Skin epidermis (tissue), 12 donors: ENCODE data around the gene OR52R1.
"Not testable (repeated sequence)": the region's sequence is repeated elsewhere in the genome, so short reads cannot be mapped to it uniquely, and the experiment has no call there.

ENCODE experiments used
- H3K27ac ChIP-seq, 21 experiments: fragments of 200-600 bp; sonication (generic) in 11 of 21; one replicate each; pipeline ENCODE4 v1.5.0; 2020; ENCODE audit warnings: mild to moderate bottlenecking in 3 of 21, inconsistent platforms in 2 of 21, moderate library complexity in 2 of 21
- H3K4me3 ChIP-seq, 7 experiments: fragments of 200-600 bp; sonication (generic) in 2 of 7; one replicate each; pipeline ENCODE4 v1.5.0; 2020; ENCODE audit warnings: inconsistent platforms in 2 of 7, mild to moderate bottlenecking in 2 of 7, moderate library complexity in 1 of 7

Gene OR52R1

GRCh38 chr11:4804280-4804679, at the start of gene OR52R1:
Gene OR52R1 (minus strand): TSS chr11:4804380. CDS start chr11:4804380, 0 bp downstream.
- Histone ChIP-seq H3K4me3 (no peak within 1 kb of the TSS), H3K27ac (no peak within 1 kb of the TSS)

- H3K4me3 ChIP-seq = no peak overlapping the region
- no peak overlapping the region for H3K27ac ChIP-seq
Observed at GRCh38 chr11:4851033-4851432, 46.9 kb upstream of the OR52R1 start.

DNA sequence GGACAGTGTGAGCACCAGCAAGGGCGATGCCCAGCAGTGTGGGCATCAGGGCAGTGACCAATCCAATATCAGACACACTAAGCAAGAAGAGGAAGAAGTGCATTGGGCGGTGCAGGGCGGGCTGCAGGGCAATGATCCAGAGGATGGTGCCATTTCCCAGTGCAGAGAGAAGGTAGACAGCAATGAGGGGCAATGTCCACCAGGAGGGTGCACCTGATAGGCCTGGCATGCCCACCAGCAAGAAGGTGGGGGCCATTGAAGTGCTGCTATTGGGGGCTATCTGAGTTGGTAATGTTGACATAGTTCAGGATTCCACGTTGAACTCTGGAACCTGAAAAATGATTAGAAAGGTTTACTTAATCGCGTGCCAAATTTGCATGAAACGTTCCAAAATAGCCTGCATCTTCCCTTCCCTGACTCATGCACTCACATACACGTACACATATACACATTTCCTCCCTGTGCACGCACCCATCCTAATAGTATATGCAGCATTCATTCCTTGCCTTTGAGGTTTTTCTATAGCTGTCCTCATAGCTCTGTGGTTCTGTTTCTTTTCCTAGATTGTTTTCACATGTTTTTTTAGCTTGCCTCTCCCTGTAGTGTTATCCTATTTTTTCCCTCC, 44.8 kb upstream of the OR52R1 start, which contains the start of gene OR51S1:
OR51S1 (minus strand) TSS at position 301 of the 625 bp plus-strand sequence; CDS start at position 301, 0 bp downstream.
- H3K4me3 ChIP-seq = no peak within 1 kb of the TSS

DNA sequence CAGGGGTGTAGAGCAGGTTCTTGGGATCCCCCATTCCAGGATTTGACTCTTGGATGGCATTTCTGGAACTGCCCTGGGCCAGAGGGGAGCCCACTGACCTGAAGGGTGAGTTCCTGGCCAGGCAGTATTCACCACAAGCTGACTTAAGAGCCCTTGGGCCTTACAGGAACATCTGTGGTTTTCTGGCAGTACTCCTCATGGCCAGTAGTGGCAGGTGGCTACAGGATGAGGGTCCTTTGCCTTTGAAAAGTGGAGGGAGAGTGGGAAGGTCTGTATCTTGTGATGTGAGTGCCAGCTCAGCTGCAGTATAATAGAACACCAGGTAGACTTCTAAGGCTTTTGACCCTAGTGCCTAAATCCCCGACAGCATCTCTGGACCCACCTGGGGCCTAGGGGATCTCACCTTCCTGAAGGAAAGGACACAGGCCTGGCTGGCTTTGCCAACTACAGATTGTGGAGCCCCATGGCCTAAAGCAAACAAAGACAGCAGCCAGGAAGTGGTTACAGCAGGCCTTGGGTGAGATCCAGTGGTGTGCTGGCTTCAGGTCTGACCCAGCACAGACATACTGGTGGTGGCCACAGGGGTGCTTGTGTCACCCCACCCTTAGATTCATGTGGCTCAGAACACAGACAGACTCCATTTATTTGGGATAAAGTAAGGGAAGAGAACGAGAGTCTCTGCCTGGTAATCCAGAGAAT, 35.8 kb upstream of the OR52R1 start:
- H3K27ac ChIP-seq = no peak overlapping the region
- H3K4me3 ChIP-seq = no peak overlapping the region

More for the DNA sequence above, 44.8 kb upstream of the OR52R1 start, which contains the start of gene OR51S1:
- no peak within 1 kb of the TSS for H3K27ac ChIP-seq

DNA sequence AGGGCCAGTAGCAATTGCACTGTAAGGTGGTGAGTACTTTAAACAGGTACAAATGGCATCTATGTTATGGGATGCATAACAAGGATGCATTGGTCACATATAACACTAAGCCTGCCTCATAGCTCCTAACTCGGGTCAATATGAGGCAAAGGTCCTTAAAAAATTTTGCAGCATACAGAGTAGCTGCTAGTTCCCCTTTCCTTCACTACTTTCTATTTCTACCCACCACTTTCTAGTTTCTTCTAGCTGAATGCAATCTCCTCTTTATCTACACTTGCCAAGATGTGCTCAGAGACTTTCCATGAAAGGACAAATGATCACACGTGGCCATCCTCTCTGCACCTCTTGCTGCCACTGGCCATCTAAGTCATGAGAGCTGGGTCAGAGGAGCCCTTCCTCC, 26.7 kb upstream of the OR52R1 start:
- no peak overlapping the region for H3K27ac ChIP-seq
- no peak overlapping the region for H3K4me3 ChIP-seq

DNA sequence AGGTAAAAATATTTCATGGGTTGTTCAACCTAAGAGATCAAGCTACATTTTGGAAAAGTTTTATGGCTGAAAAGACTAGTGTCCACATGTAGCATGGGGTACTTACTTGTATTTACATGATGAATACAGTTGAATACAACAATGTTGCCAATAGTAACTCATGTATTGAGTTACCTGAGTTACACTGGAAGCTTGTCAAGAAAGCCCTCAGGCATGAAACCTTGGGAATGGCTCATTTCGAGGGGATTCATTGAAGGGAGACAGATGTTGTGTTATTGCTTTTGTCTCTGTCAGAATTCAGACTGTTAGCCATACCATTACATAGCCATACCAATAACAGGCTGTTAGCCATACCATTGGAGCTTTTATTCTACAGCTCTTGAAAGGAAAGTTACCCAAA, 26.2 kb upstream of the OR52R1 start:
- H3K4me3 ChIP-seq = no peak overlapping the region
- no peak overlapping the region for H3K27ac ChIP-seq

- H3K4me3 ChIP-seq = no peak overlapping the region
- no peak overlapping the region for H3K27ac ChIP-seq
Observed at GRCh38 chr11:4826425-4826824, 22.2 kb upstream of the OR52R1 start.

- Histone ChIP-seq H3K27ac (no peak overlapping the region), H3K4me3 (no peak overlapping the region)
Observed at GRCh38 chr11:4825132-4825531, 21.0 kb upstream of the OR52R1 start.

- Histone ChIP-seq H3K4me3 (no peak within 1 kb of the TSS), H3K27ac (no peak within 1 kb of the TSS)
Observed at GRCh38 chr11:4821021-4821420, 16.8 kb upstream of the OR52R1 start, which contains the start of gene OR51F2. Gene OR51F2 (plus strand): TSS chr11:4821321. CDS start chr11:4821422, 101 bp downstream.

GRCh38 chr11:4809246-4809645, 5.1 kb upstream of the OR52R1 start:
- no peak overlapping the region for H3K27ac ChIP-seq
- H3K4me3 ChIP-seq = no peak overlapping the region

DNA sequence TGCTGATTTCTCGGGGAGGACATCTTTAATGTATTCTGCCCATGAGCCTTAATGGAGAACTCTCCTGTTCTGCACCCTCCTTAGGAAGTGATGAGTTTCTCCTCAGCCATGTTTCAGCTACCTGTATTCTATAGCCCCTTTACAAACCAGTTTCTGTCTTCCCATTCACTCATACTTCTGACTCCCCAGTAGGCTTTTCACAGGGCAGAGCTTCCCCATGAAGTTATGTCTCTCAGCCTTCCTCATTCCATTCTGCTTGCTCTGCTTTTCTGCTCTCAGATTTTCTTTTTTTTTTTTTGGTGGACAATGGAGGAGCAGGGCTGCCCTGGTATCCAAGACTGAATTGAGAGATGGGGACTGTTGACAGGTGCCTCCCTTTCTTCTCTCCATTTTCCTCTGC, 4.3 kb upstream of the OR52R1 start:
- Histone ChIP-seq H3K4me3 (no peak overlapping the region), H3K27ac (no peak overlapping the region)

DNA sequence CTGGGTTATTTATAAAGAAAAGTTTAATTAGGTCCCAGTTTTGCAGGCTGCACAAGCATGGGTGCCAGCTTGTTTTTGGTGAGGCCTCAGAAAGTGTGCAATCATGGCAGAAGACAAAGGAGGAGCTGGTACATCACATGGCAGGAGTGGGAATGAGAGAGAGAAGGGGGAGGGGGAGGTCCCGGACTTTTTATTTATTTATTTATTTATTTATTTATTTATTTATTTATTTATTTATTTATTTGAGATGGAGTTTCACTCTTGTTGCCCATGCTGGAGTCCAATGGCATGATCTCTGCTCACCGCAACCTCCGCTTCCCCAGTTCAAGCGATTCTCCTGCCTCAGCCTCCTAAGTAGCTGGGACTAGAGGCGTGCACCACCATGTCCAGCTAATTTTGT, 2.9 kb downstream of the OR52R1 start:
- H3K4me3 ChIP-seq, H3K27ac ChIP-seq: not testable (repeated sequence)

GRCh38 chr11:4798427-4799183, 5.6 kb downstream of the OR52R1 start:
- Histone ChIP-seq H3K4me3 (no peak overlapping the region), H3K27ac (no peak overlapping the region)

DNA sequence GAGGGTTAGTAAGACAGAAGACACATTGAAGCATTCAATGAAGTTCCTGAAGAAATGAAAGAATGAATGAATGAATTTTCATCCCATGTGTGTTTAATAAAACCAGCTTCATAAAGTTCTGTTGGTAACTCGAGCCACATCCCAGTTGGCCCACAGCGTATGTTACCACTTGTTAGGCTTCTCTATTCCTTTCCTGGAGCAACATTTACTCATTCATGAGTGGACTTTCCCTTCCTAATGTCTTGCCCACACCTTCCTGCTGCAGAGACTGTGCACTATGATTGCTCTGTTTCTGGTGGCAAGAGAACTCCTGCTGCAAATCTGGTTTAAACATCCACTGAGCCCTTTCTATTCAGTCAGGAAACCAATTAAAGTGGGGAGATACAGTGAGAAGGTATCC, 7.0 kb downstream of the OR52R1 start:
- H3K4me3 ChIP-seq = no peak overlapping the region
- H3K27ac ChIP-seq = no peak overlapping the region

DNA sequence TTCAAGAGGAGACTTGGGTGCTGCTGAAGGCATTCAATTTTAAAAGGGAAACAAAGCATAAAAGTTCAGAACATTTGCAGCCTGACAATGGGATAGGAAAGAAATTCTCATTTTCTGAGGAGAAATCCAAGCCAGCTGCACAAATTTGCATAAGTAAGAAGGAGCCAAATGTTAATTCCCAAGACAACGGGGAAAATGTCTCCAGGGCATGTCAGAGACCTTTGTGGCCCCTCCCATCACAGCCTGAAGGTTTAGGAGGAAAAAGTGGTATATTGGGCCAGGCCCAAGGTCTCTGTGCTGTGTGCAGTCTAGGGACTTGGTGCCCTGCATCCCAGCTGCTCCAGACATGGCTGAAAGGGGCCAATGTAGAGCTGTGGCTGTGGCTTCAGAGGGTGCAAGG, 21.7 kb downstream of the OR52R1 start:
- Histone ChIP-seq H3K27ac (no peak overlapping the region), H3K4me3 (no peak overlapping the region)

GRCh38 chr11:4769838-4770237, 34.3 kb downstream of the OR52R1 start, which contains the start of gene OR51F1:
Gene OR51F1 (minus strand): TSS chr11:4769938. CDS start chr11:4769938, 0 bp downstream.
- Histone ChIP-seq H3K27ac (no peak within 1 kb of the TSS), H3K4me3 (no peak within 1 kb of the TSS)

- no peak overlapping the region for H3K4me3 ChIP-seq
- no peak overlapping the region for H3K27ac ChIP-seq
Observed at GRCh38 chr11:4768094-4768493, 36.1 kb downstream of the OR52R1 start.

GRCh38 chr11:4766420-4767043, 37.6 kb downstream of the OR52R1 start:
- Histone ChIP-seq H3K4me3 (no peak overlapping the region), H3K27ac (no peak overlapping the region)

- Histone ChIP-seq H3K4me3 (no peak overlapping the region), H3K27ac (no peak overlapping the region)
Observed at GRCh38 chr11:4763096-4763495, 41.1 kb downstream of the OR52R1 start.
